Measurements from ENCODE around the gene ASB18. TPM values are rescaled to one million over a fixed set of nuclear protein-coding genes. Genes with fewer than 3 reads are reported as not detected.

ASB18 gene
- total RNA-seq, 1 donor from 2014 or later, result not detected

- Histone ChIP-seq H3K27me3 (ENCODE audit: control insufficient read depth, insufficient read depth, low read length) (peaks cover 7% of the 10 kb centered on the region), H3K4me3 (ENCODE audit: low read depth, low read length) (no peak overlapping the region), H3K36me3 (ENCODE audit: control insufficient read depth, insufficient read depth, low read length) (no peaks in the 10 kb centered on the region)
- no peak for TF ChIP-seq CTCF (IDR thresholded peaks at IDR 0.05; ENCODE audit: insufficient read depth, low read length, poor library complexity, severe bottlenecking)
- DNase-seq (ENCODE audit: low read depth), result no peak
These were observed 2.0 kb downstream of the ASB18 start for GRCh38 chr2:236262238-236262637.

GRCh38 chr2:236261452-236261851, 2.8 kb downstream of the ASB18 start:
- peaks cover 10% of the 10 kb centered on the region for H3K27me3 ChIP-seq (ENCODE audit: control insufficient read depth, insufficient read depth, low read length)
- no peak for TF ChIP-seq CTCF (IDR thresholded peaks at IDR 0.05; ENCODE audit: insufficient read depth, low read length, poor library complexity, severe bottlenecking)
- no peak for DNase-seq (ENCODE audit: low read depth)
- no peak overlapping the region for H3K4me3 ChIP-seq (ENCODE audit: low read depth, low read length)
- H3K36me3 ChIP-seq (ENCODE audit: control insufficient read depth, insufficient read depth, low read length), result no peaks in the 10 kb centered on the region

GRCh38 chr2:236259371-236259770, 4.8 kb downstream of the ASB18 start:
- Histone ChIP-seq H3K27me3 (ENCODE audit: control insufficient read depth, insufficient read depth, low read length) (peaks cover 10% of the 10 kb centered on the region), H3K4me3 (ENCODE audit: low read depth, low read length) (no peak overlapping the region), H3K36me3 (ENCODE audit: control insufficient read depth, insufficient read depth, low read length) (no peaks in the 10 kb centered on the region)
- TF ChIP-seq CTCF (IDR thresholded peaks at IDR 0.05; ENCODE audit: insufficient read depth, low read length, poor library complexity, severe bottlenecking), result no peak
- DNase-seq (ENCODE audit: low read depth), result no peak

GRCh38 chr2:236257575-236257974, 6.6 kb downstream of the ASB18 start:
- Histone ChIP-seq H3K27me3 (ENCODE audit: control insufficient read depth, insufficient read depth, low read length) (peaks cover 10% of the 10 kb centered on the region), H3K36me3 (ENCODE audit: control insufficient read depth, insufficient read depth, low read length) (no peaks in the 10 kb centered on the region), H3K4me3 (ENCODE audit: low read depth, low read length) (no peak overlapping the region)
- DNase-seq (ENCODE audit: low read depth), result no peak
- TF ChIP-seq CTCF (IDR thresholded peaks at IDR 0.05; ENCODE audit: insufficient read depth, low read length, poor library complexity, severe bottlenecking), result no peak

GRCh38 chr2:236257136-236257535, 7.1 kb downstream of the ASB18 start:
- Histone ChIP-seq H3K36me3 (ENCODE audit: control insufficient read depth, insufficient read depth, low read length) (no peaks in the 10 kb centered on the region), H3K27me3 (ENCODE audit: control insufficient read depth, insufficient read depth, low read length) (peaks cover 10% of the 10 kb centered on the region), H3K4me3 (ENCODE audit: low read depth, low read length) (no peak overlapping the region)
- no peak for TF ChIP-seq CTCF (IDR thresholded peaks at IDR 0.05; ENCODE audit: insufficient read depth, low read length, poor library complexity, severe bottlenecking)
- DNase-seq (ENCODE audit: low read depth), result no peak

- no peak for TF ChIP-seq CTCF (IDR thresholded peaks at IDR 0.05; ENCODE audit: insufficient read depth, low read length, poor library complexity, severe bottlenecking)
- H3K4me3 ChIP-seq (ENCODE audit: low read depth, low read length), result no peak overlapping the region
- H3K36me3 ChIP-seq (ENCODE audit: control insufficient read depth, insufficient read depth, low read length), result no peaks in the 10 kb centered on the region
- H3K27me3 ChIP-seq (ENCODE audit: control insufficient read depth, insufficient read depth, low read length), result peaks cover 10% of the 10 kb centered on the region
- DNase-seq (ENCODE audit: low read depth), result no peak
These were observed 7.7 kb downstream of the ASB18 start for GRCh38 chr2:236256366-236256985.
